Neural cell (in vitro differentiated cells): Measurements from ENCODE around the gene RTN4RL1. TPM values are rescaled to one million over a fixed set of nuclear protein-coding genes. Genes with fewer than 3 reads are reported as not detected.

Source experiments
- H2AFZ ChIP-seq: fragments of 200-600, 300-800 bp; sonication (generic), shearing (Covaris generic); 2 replicates; pipeline ENCODE4 v1.6.0; 2014; ENCODE audit warnings: low read depth, mild to moderate bottlenecking, antibody characterized with exemption, low read length, moderate library complexity
- H3F3A ChIP-seq: fragments of 200-600 bp; shearing (Covaris generic); 2 replicates; pipeline ENCODE4 v1.6.1; 2016; ENCODE audit warnings: mild to moderate bottlenecking, moderate library complexity, mixed read lengths, antibody characterized with exemption, low read length; ENCODE audit not compliant: insufficient read depth, poor library complexity, severe bottlenecking
- H3K27ac ChIP-seq: fragments of 200-600, 300-800 bp; sonication (generic), shearing (Covaris generic); 2 replicates; pipeline ENCODE4 v1.5.1; 2014; ENCODE audit warnings: mild to moderate bottlenecking, low read length, moderate library complexity
- H3K27me3 ChIP-seq: fragments of 300-800, 200-600 bp; sonication (generic), shearing (Covaris generic); 2 replicates; pipeline ENCODE4 v1.6.0; 2014; ENCODE audit warnings: mild to moderate bottlenecking, low read depth, low read length, moderate library complexity; ENCODE audit not compliant: insufficient read depth
- H3K36me3 ChIP-seq: fragments of 300-800, 200-600 bp; sonication (generic), shearing (Covaris generic); 2 replicates; pipeline ENCODE4 v1.5.1; 2014; ENCODE audit warnings: mild to moderate bottlenecking, antibody characterized with exemption, low read length, moderate library complexity; ENCODE audit not compliant: insufficient read depth
- H3K4me2 ChIP-seq: fragments of 300-800, 200-600 bp; sonication (generic), shearing (Covaris generic); 2 replicates; pipeline ENCODE4 v1.6.0; 2014; ENCODE audit warnings: mild to moderate bottlenecking, low read length
- H3K4me3 ChIP-seq: fragments of 300-800, 200-600 bp; sonication (generic), shearing (Covaris generic); 2 replicates; pipeline ENCODE4 v1.5.1; 2014; ENCODE audit warnings: mild to moderate bottlenecking, low read length, moderate library complexity
- H3K79me2 ChIP-seq: fragments of 200-600 bp; shearing (Covaris generic); replicated peaks from 2 replicates; pipeline ENCODE4 v1.6.0; 2014; ENCODE audit warnings: mild to moderate bottlenecking, low read length, moderate library complexity; ENCODE audit not compliant: insufficient read depth
- H3K9ac ChIP-seq: fragments of 300-800, 200-600 bp; sonication (generic), shearing (Covaris generic); 2 replicates; pipeline ENCODE4 v1.6.1; 2016; ENCODE audit warnings: mild to moderate bottlenecking, low read length, mixed read lengths
- H3K9me2 ChIP-seq: fragments of 200-600 bp; shearing (Covaris generic); 2 replicates; pipeline ENCODE4 v1.6.1; 2016; ENCODE audit warnings: mild to moderate bottlenecking, low read length, mixed read lengths; ENCODE audit not compliant: insufficient read depth
- H3K9me3 ChIP-seq: fragments of 200-600, 300-800 bp; sonication (generic), shearing (Covaris generic); 2 replicates; pipeline ENCODE4 v1.6.1; 2016; ENCODE audit warnings: mild to moderate bottlenecking, mixed run types, low read length, moderate library complexity, mixed read lengths
- H4K20me1 ChIP-seq: fragments of 200-600 bp; shearing (Covaris generic); 2 replicates; pipeline ENCODE4 v1.6.1; 2016; ENCODE audit warnings: mild to moderate bottlenecking, mixed run types; ENCODE audit not compliant: insufficient read depth
- EP300 ChIP-seq: fragments of 450-650 bp; conservative IDR thresholded peaks from 2 replicates; pipeline ENCODE4 v1.6.1; 2014; ENCODE audit warnings: antibody characterized with exemption, mild to moderate bottlenecking, moderate library complexity; ENCODE audit not compliant: poor library complexity, severe bottlenecking
- EZH2 ChIP-seq: fragments of 200-600, 300-800 bp; shearing (Covaris generic), sonication (generic); IDR thresholded peaks from 2 replicates; pipeline ENCODE4 v1.6.1; 2014; ENCODE audit warnings: antibody characterized with exemption, low read length, borderline replicate concordance, mild to moderate bottlenecking; ENCODE audit not compliant: insufficient read depth, poor library complexity, severe bottlenecking
- MXI1 ChIP-seq: fragments of 450-650 bp; conservative IDR thresholded peaks from 2 replicates; pipeline ENCODE4 v1.6.1; 2014; ENCODE audit warnings: antibody characterized with exemption, mild to moderate bottlenecking; ENCODE audit not compliant: poor library complexity, severe bottlenecking
- POLR2AphosphoS5 ChIP-seq: IDR thresholded peaks from 2 replicates; pipeline ENCODE4 v1.6.1; 2012
- RAD21 ChIP-seq: fragments of 450-650 bp; conservative IDR thresholded peaks from 2 replicates; pipeline ENCODE4 v1.6.1; 2014; ENCODE audit warnings: antibody characterized with exemption, mild to moderate bottlenecking, moderate library complexity
- SMC3 ChIP-seq: fragments of 450-650 bp; conservative IDR thresholded peaks from 2 replicates; pipeline ENCODE4 v1.6.1; 2014; ENCODE audit warnings: antibody characterized with exemption, mild to moderate bottlenecking, moderate library complexity; ENCODE audit not compliant: poor library complexity
- TAF1 ChIP-seq: IDR thresholded peaks from 2 replicates; pipeline ENCODE4 v1.6.1; 2012; ENCODE audit warnings: low read depth
- polyA plus RNA-seq: library from polyadenylated mRNA; depleted of rRNA; stranded (reverse); fragments of >200 nt; gene quantifications from 2 replicates; pipeline ENCODE4 v1.2.3, GENCODE V29; 2014
- TF ChIP-seq, protein P1 (sequence below): IDR thresholded peaks from 2 replicates; pipeline ENCODE4 v1.6.1; 2012; ENCODE audit warnings: borderline replicate concordance
- TF ChIP-seq, protein P2 (sequence below): fragments of 450-650 bp; IDR thresholded peaks from 2 replicates; pipeline ENCODE4 v1.5.1; 2014; ENCODE audit warnings: antibody characterized with exemption, mild to moderate bottlenecking, moderate library complexity; ENCODE audit not compliant: poor library complexity, severe bottlenecking

The RTN4RL1 gene
- polyA plus RNA-seq, 1 donor from 2014 or later = 8.1 TPM

DNA sequence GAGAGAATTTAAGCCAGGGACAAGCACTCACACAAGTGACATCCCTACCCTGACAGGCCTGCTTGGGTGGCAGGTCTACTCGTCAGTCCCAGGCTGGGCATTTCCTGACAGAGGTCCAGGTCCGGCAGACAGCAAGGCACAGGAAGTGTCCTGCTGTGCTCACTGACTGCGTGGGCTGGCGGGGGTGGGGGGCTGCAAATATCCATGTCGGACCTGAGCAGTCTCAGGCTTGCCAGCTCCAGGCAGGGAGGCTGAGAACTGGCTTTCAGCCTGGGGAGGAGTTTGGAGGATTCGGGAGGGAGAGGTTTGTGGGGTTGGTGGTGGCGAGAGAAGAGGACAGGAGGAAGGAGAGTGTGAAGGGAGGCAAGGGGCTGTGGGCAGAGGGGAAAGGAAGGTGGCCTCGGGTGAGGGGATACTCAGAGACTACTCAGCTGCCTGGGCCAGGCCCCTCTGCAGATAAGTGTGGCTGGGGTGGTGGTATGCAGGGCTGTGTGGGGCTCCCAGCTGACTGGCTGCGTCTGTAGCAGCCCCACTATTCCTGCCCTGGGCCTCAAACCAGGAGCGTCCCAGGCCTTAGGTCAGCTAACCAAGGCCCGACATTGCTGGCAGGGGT is 37.5 kb upstream of the RTN4RL1 start:
- no peak overlapping the region for H3K27ac ChIP-seq
- no peaks in the 10 kb centered on the region for H3K79me2 ChIP-seq
- H3K9ac ChIP-seq = no peak overlapping the region
- H3K36me3 ChIP-seq = no peaks in the 10 kb centered on the region
- H3F3A ChIP-seq = no peaks in the 10 kb centered on the region
- no peak overlapping the region for H3K4me3 ChIP-seq
- H4K20me1 ChIP-seq = no peaks in the 10 kb centered on the region
- peaks cover 35% of the 10 kb centered on the region for H3K27me3 ChIP-seq
- TF ChIP-seq EZH2 (no peak), POLR2AphosphoS5 (no peak), MXI1 (no peak), RAD21 (no peak), EP300 (no peak), TAF1 (no peak), SMC3 (no peak)
- TF ChIP-seq, protein P1, sequence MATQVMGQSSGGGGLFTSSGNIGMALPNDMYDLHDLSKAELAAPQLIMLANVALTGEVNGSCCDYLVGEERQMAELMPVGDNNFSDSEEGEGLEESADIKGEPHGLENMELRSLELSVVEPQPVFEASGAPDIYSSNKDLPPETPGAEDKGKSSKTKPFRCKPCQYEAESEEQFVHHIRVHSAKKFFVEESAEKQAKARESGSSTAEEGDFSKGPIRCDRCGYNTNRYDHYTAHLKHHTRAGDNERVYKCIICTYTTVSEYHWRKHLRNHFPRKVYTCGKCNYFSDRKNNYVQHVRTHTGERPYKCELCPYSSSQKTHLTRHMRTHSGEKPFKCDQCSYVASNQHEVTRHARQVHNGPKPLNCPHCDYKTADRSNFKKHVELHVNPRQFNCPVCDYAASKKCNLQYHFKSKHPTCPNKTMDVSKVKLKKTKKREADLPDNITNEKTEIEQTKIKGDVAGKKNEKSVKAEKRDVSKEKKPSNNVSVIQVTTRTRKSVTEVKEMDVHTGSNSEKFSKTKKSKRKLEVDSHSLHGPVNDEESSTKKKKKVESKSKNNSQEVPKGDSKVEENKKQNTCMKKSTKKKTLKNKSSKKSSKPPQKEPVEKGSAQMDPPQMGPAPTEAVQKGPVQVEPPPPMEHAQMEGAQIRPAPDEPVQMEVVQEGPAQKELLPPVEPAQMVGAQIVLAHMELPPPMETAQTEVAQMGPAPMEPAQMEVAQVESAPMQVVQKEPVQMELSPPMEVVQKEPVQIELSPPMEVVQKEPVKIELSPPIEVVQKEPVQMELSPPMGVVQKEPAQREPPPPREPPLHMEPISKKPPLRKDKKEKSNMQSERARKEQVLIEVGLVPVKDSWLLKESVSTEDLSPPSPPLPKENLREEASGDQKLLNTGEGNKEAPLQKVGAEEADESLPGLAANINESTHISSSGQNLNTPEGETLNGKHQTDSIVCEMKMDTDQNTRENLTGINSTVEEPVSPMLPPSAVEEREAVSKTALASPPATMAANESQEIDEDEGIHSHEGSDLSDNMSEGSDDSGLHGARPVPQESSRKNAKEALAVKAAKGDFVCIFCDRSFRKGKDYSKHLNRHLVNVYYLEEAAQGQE = no peak
- TF ChIP-seq, protein P2, sequence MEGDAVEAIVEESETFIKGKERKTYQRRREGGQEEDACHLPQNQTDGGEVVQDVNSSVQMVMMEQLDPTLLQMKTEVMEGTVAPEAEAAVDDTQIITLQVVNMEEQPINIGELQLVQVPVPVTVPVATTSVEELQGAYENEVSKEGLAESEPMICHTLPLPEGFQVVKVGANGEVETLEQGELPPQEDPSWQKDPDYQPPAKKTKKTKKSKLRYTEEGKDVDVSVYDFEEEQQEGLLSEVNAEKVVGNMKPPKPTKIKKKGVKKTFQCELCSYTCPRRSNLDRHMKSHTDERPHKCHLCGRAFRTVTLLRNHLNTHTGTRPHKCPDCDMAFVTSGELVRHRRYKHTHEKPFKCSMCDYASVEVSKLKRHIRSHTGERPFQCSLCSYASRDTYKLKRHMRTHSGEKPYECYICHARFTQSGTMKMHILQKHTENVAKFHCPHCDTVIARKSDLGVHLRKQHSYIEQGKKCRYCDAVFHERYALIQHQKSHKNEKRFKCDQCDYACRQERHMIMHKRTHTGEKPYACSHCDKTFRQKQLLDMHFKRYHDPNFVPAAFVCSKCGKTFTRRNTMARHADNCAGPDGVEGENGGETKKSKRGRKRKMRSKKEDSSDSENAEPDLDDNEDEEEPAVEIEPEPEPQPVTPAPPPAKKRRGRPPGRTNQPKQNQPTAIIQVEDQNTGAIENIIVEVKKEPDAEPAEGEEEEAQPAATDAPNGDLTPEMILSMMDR = no peak
- no peak overlapping the region for H3K4me2 ChIP-seq
- no peaks in the 10 kb centered on the region for H3K9me2 ChIP-seq
- peaks cover 5% of the 10 kb centered on the region for H3K9me3 ChIP-seq
- H2AFZ ChIP-seq = no peak overlapping the region

DNA sequence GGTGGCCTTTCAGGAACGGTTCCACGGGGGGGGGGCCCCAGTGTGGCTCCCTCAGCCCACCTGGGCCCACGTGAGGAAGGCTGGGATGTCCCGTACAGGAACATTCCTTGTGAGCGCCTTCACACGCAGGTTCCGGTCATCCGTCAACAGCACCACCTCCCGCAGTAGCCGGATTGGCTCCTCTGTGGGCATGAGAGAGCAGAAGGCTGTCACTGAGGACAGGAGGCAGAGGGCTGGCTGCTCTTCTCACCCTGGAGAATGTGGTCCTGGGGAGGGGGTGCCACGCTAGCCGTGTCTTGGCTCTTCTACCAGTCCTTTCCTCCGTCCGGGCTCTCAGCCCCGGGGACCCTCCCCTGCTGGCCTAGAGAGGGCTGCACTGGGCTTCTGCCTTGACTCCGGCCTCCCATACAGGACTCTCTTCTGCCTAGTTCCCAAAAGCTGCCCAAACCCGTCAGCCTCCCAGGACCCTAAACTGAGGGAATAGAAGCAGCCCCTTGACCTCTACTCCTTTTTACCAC is 36.4 kb upstream of the RTN4RL1 start:
- Histone ChIP-seq H3K27ac (no peak overlapping the region), H2AFZ (no peak overlapping the region), H3K4me3 (no peak overlapping the region), H4K20me1 (no peaks in the 10 kb centered on the region), H3K36me3 (no peaks in the 10 kb centered on the region), H3K9me3 (peaks cover 5% of the 10 kb centered on the region), H3K27me3 (peaks cover 45% of the 10 kb centered on the region), H3K9ac (no peak overlapping the region), H3K79me2 (no peaks in the 10 kb centered on the region), H3F3A (no peaks in the 10 kb centered on the region), H3K4me2 (no peak overlapping the region), H3K9me2 (no peaks in the 10 kb centered on the region)
- TF ChIP-seq, protein P1 = no peak
- TF ChIP-seq TAF1 = no peak
- no peak for TF ChIP-seq POLR2AphosphoS5
- no peak for TF ChIP-seq RAD21
- no peak for TF ChIP-seq SMC3
- TF ChIP-seq EP300 = no peak
- TF ChIP-seq, protein P2 = no peak
- TF ChIP-seq EZH2 = no peak
